Measurements from ENCODE around the gene ANKHD1.

The ANKHD1 gene

GRCh38 chr5:140383300-140383699 lies 18.3 kb upstream of the ANKHD1 start:
- H3K9ac ChIP-seq (ENCODE audit: low read length) = no peak overlapping the region
- H3K4me3 ChIP-seq (ENCODE audit: low read length) = no peak overlapping the region
- no peaks in the 10 kb centered on the region for H3K36me3 ChIP-seq (ENCODE audit: control insufficient read depth, low read depth, low read length)
- no peak overlapping the region for H3K27ac ChIP-seq (ENCODE audit: low read length)
- no peaks in the 10 kb centered on the region for H3K9me3 ChIP-seq (ENCODE audit: control insufficient read depth, low read depth, low read length)
- H3K4me1 ChIP-seq (ENCODE audit: control insufficient read depth, low read depth, low read length) = no peaks in the 10 kb centered on the region
- H3K27me3 ChIP-seq (ENCODE audit: control insufficient read depth, insufficient read depth, low read length) = no peaks in the 10 kb centered on the region

DNA sequence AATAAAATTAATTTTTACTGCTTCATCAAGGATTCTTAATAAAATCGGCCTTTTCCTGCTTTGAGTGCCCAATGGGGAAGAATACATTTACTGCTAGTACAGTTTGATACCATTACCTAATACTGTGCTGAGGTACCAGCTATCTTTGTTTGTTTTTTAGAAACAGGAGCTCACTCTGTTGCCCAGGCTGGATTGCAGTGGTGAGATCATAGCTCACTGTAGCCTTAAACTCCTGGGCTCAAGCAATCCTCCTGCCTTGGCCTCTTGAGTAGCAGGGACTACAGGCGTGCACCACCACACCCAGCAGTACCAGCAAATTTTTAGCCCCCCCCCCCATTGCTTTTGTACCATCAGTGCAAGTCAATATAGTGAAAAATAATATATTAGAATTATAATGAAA lies 13.6 kb upstream of the ANKHD1 start:
- no peaks in the 10 kb centered on the region for H3K36me3 ChIP-seq (ENCODE audit: control insufficient read depth, low read depth, low read length)
- no peaks in the 10 kb centered on the region for H3K27me3 ChIP-seq (ENCODE audit: control insufficient read depth, insufficient read depth, low read length)
- no peak overlapping the region for H3K27ac ChIP-seq (ENCODE audit: low read length)
- H3K9me3 ChIP-seq (ENCODE audit: control insufficient read depth, low read depth, low read length) = no peaks in the 10 kb centered on the region
- no peaks in the 10 kb centered on the region for H3K4me1 ChIP-seq (ENCODE audit: control insufficient read depth, low read depth, low read length)
- no peak overlapping the region for H3K9ac ChIP-seq (ENCODE audit: low read length)
- H3K4me3 ChIP-seq (ENCODE audit: low read length) = no peak overlapping the region

GRCh38 chr5:140391312-140391711 lies 10.3 kb upstream of the ANKHD1 start:
- Histone ChIP-seq H3K9me3 (ENCODE audit: control insufficient read depth, low read depth, low read length) (no peaks in the 10 kb centered on the region), H3K27ac (ENCODE audit: low read length) (no peak overlapping the region), H3K4me1 (ENCODE audit: control insufficient read depth, low read depth, low read length) (no peaks in the 10 kb centered on the region), H3K4me3 (ENCODE audit: low read length) (no peak overlapping the region), H3K27me3 (ENCODE audit: control insufficient read depth, insufficient read depth, low read length) (no peaks in the 10 kb centered on the region), H3K9ac (ENCODE audit: low read length) (no peak overlapping the region), H3K36me3 (ENCODE audit: control insufficient read depth, low read depth, low read length) (no peaks in the 10 kb centered on the region)

DNA sequence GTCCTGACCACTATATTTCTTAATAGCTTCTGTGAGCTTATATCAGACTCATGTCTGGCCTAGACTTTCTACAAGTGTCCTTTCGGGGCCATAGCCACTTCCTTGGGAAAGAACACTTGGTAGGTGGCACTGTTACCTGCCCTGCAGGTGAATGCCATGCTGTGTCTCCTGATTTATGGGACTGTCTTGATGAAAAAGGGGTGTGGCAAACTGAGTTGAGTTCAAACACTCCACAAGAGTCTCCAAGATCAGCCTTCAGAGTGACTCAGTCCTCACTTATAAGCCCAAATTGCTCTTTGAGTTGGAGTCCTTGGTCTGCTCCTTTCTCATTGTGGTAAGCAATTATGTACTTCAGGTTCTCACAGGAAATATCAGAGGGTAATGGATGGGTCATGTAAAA lies 9.9 kb upstream of the ANKHD1 start:
- Histone ChIP-seq H3K36me3 (ENCODE audit: control insufficient read depth, low read depth, low read length) (no peaks in the 10 kb centered on the region), H3K9me3 (ENCODE audit: control insufficient read depth, low read depth, low read length) (no peaks in the 10 kb centered on the region), H3K4me1 (ENCODE audit: control insufficient read depth, low read depth, low read length) (no peaks in the 10 kb centered on the region), H3K4me3 (ENCODE audit: low read length) (no peak overlapping the region), H3K27me3 (ENCODE audit: control insufficient read depth, insufficient read depth, low read length) (no peaks in the 10 kb centered on the region), H3K9ac (ENCODE audit: low read length) (no peak overlapping the region), H3K27ac (ENCODE audit: low read length) (no peak overlapping the region)

DNA sequence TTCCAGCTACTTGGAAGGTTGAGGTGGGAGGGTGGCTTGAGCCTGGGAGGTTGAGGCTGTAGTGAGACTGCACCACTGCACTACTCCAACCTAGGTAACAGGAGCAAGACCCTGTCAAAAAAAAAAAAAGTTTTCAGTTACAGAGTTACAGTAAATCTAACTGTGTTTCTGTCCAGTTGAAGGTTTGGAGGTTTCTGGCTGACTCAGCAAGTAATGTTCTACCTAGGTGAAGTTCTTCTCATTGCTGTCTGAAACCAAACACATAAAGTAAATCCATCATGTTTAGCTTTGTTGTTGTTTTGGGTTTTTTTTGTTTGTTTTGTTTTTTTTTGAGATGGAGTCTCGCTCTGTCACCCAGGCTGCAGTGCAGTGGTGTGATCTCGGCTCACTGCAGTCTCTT lies 7.9 kb upstream of the ANKHD1 start:
- Histone ChIP-seq H3K27me3 (ENCODE audit: control insufficient read depth, insufficient read depth, low read length) (no peaks in the 10 kb centered on the region), H3K4me3 (ENCODE audit: low read length) (no peak overlapping the region), H3K9ac (ENCODE audit: low read length) (no peak overlapping the region), H3K36me3 (ENCODE audit: control insufficient read depth, low read depth, low read length) (no peaks in the 10 kb centered on the region), H3K4me1 (ENCODE audit: control insufficient read depth, low read depth, low read length) (peaks cover 4% of the 10 kb centered on the region), H3K27ac (ENCODE audit: low read length) (no peak overlapping the region), H3K9me3 (ENCODE audit: control insufficient read depth, low read depth, low read length) (no peaks in the 10 kb centered on the region)

DNA sequence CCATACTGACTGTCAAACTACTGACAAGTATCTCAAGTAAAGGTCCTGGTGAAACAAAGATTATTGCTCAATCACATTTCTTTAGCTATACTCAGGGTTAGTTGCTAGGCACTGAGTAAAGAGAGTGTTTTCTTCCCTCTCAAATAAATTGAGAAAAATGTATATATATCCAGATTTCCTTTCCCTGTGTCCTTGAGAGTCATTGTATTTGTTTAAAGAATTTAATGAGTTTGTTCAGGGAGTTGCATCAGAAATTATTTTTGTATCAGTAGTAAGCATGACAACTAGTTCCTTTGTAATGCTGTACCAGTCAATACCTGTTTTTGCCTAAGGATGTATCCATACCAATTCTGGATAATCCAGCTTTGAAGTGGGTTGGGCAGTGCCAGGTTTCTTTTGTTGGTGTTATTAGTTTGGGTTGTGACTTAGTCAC lies 3.2 kb upstream of the ANKHD1 start:
- Histone ChIP-seq H3K9ac (ENCODE audit: low read length) (no peak overlapping the region), H3K4me3 (ENCODE audit: low read length) (no peak overlapping the region), H3K27me3 (ENCODE audit: control insufficient read depth, insufficient read depth, low read length) (no peaks in the 10 kb centered on the region), H3K9me3 (ENCODE audit: control insufficient read depth, low read depth, low read length) (no peaks in the 10 kb centered on the region), H3K4me1 (ENCODE audit: control insufficient read depth, low read depth, low read length) (peaks cover 9% of the 10 kb centered on the region), H3K27ac (ENCODE audit: low read length) (no peak overlapping the region), H3K36me3 (ENCODE audit: control insufficient read depth, low read depth, low read length) (no peaks in the 10 kb centered on the region)

GRCh38 chr5:140399979-140400729 lies 1.5 kb upstream of the ANKHD1 start:
- Histone ChIP-seq H3K4me3 (ENCODE audit: low read length) (peak overlapping the region; percentile 76), H3K27me3 (ENCODE audit: control insufficient read depth, insufficient read depth, low read length) (no peaks in the 10 kb centered on the region), H3K9ac (ENCODE audit: low read length) (peak overlapping the region; percentile 85), H3K4me1 (ENCODE audit: control insufficient read depth, low read depth, low read length) (peaks cover 16% of the 10 kb centered on the region), H3K36me3 (ENCODE audit: control insufficient read depth, low read depth, low read length) (no peaks in the 10 kb centered on the region), H3K9me3 (ENCODE audit: control insufficient read depth, low read depth, low read length) (no peaks in the 10 kb centered on the region), H3K27ac (ENCODE audit: low read length) (peak overlapping the region; percentile 29)

GRCh38 chr5:140400730-140401361 lies 787 bp upstream of the ANKHD1 start:
- Histone ChIP-seq H3K27me3 (ENCODE audit: control insufficient read depth, insufficient read depth, low read length) (no peaks in the 10 kb centered on the region), H3K4me3 (ENCODE audit: low read length) (peak overlapping the region; percentile 76), H3K27ac (ENCODE audit: low read length) (peak overlapping the region; percentile 89), H3K9me3 (ENCODE audit: control insufficient read depth, low read depth, low read length) (no peaks in the 10 kb centered on the region), H3K4me1 (ENCODE audit: control insufficient read depth, low read depth, low read length) (peaks cover 16% of the 10 kb centered on the region), H3K36me3 (ENCODE audit: control insufficient read depth, low read depth, low read length) (no peaks in the 10 kb centered on the region), H3K9ac (ENCODE audit: low read length) (peak overlapping the region; percentile 85)

GRCh38 chr5:140402258-140403074 lies 833 bp downstream of the ANKHD1 start:
- peak overlapping the region; percentile 84 for H3K9ac ChIP-seq (ENCODE audit: low read length)
- H3K4me1 ChIP-seq (ENCODE audit: control insufficient read depth, low read depth, low read length) = peaks cover 23% of the 10 kb centered on the region
- peak overlapping the region; percentile 47 for H3K27ac ChIP-seq (ENCODE audit: low read length)
- no peaks in the 10 kb centered on the region for H3K9me3 ChIP-seq (ENCODE audit: control insufficient read depth, low read depth, low read length)
- no peaks in the 10 kb centered on the region for H3K36me3 ChIP-seq (ENCODE audit: control insufficient read depth, low read depth, low read length)
- no peaks in the 10 kb centered on the region for H3K27me3 ChIP-seq (ENCODE audit: control insufficient read depth, insufficient read depth, low read length)
- peak overlapping the region; percentile 76 for H3K4me3 ChIP-seq (ENCODE audit: low read length)

DNA sequence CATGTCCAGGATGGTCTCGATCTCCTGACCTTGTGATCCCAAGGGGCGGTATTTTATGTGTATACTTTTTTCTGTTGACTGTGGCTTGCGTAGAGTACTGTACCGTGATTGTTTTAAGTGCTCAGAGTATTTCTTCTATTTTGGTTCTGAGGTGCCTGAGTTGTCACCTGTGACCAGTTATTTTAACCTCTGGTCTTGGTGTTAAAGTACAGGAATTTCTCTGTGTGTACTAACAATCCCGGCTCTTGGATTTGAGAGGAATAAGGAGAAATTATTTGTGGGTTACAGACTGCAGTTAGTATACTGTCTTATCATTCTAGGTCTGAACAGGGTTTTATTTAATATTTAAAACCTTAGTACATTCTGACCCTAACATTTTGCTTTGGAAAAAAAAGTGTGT lies 2.0 kb downstream of the ANKHD1 start:
- H3K27me3 ChIP-seq (ENCODE audit: control insufficient read depth, insufficient read depth, low read length) = no peaks in the 10 kb centered on the region
- H3K9ac ChIP-seq (ENCODE audit: low read length) = no peak overlapping the region
- peak overlapping the region; percentile 76 for H3K4me3 ChIP-seq (ENCODE audit: low read length)
- peaks cover 21% of the 10 kb centered on the region for H3K4me1 ChIP-seq (ENCODE audit: control insufficient read depth, low read depth, low read length)
- H3K27ac ChIP-seq (ENCODE audit: low read length) = no peak overlapping the region
- no peaks in the 10 kb centered on the region for H3K36me3 ChIP-seq (ENCODE audit: control insufficient read depth, low read depth, low read length)
- no peaks in the 10 kb centered on the region for H3K9me3 ChIP-seq (ENCODE audit: control insufficient read depth, low read depth, low read length)

GRCh38 chr5:140408750-140409241 lies 7.2 kb downstream of the ANKHD1 start:
- H3K4me1 ChIP-seq (ENCODE audit: control insufficient read depth, low read depth, low read length) = peaks cover 10% of the 10 kb centered on the region
- no peak overlapping the region for H3K4me3 ChIP-seq (ENCODE audit: low read length)
- H3K9ac ChIP-seq (ENCODE audit: low read length) = no peak overlapping the region
- no peaks in the 10 kb centered on the region for H3K36me3 ChIP-seq (ENCODE audit: control insufficient read depth, low read depth, low read length)
- no peaks in the 10 kb centered on the region for H3K27me3 ChIP-seq (ENCODE audit: control insufficient read depth, insufficient read depth, low read length)
- H3K9me3 ChIP-seq (ENCODE audit: control insufficient read depth, low read depth, low read length) = no peaks in the 10 kb centered on the region
- H3K27ac ChIP-seq (ENCODE audit: low read length) = no peak overlapping the region

Data from iPS-18a (cell line).